H1 (cell line): ENCODE results near the gene CPA4. TPM values are rescaled to one million over a fixed set of nuclear protein-coding genes. Genes with fewer than 3 reads are reported as not detected.

Experiments
- CBX8 ChIP-seq: fragments of 300-800, 300-1000 bp; sonication (generic); IDR thresholded peaks from 2 replicates; pipeline ENCODE4 v1.7.1; 2016; ENCODE audit warnings: low read depth, low read length, borderline replicate concordance
- JUN ChIP-seq: IDR thresholded peaks from 2 replicates; pipeline ENCODE4 v1.6.1; 2011; ENCODE audit warnings: low read depth, mild to moderate bottlenecking, improper control_type of control experiment, low read length
- KDM1A ChIP-seq: fragments of 200-600, 300-600 bp; sonication (generic); IDR thresholded peaks from 2 replicates; pipeline ENCODE4 v1.7.1; 2016; ENCODE audit warnings: mild to moderate bottlenecking, low read length, borderline replicate concordance
- POLR2AphosphoS5 ChIP-seq: IDR thresholded peaks from 2 replicates; pipeline ENCODE4 v1.6.1; 2011; ENCODE audit warnings: low read depth, low read length
- POU5F1 ChIP-seq: IDR thresholded peaks from 2 replicates; pipeline ENCODE4 v1.6.1; 2011; ENCODE audit warnings: low read depth, mild to moderate bottlenecking, low read length, moderate library complexity
- SIRT6 ChIP-seq: IDR thresholded peaks from one replicate; pipeline ENCODE4 v1.7.1; 2012; ENCODE audit warnings: low read length, inconsistent platforms
- ZNF274 ChIP-seq: IDR thresholded peaks from 2 replicates; pipeline ENCODE4 v1.7.0; 2012; ENCODE audit warnings: low read length, borderline replicate concordance; ENCODE audit errors: extremely low read depth
- polyA plus RNA-seq, 7 experiments: library from polyadenylated mRNA; depleted of rRNA in 3 of 7; stranded (reverse) in 5 of 7; unstranded in 2 of 7; fragments of >200 nt in 5 of 7; fragments of 200-250 nt in 2 of 7; gene quantifications; 1 replicate in 5 of 7; 2 replicates in 1 of 7; 4 replicates in 1 of 7; pipeline versions ENCODE4 v1.2.1 to v1.2.3, GENCODE V29; 2011 to 2013; ENCODE audit warnings: missing spikeins in 2 of 7, mixed read lengths in 2 of 7
- total RNA-seq: library from RNA; stranded (reverse); fragmentation: NEBNext Ultra II Directional; extraction: Animal tissue kit (Norgen Biotek cat#: 25700); gene quantifications from 2 replicates; pipeline ENCODE4 v1.2.1, GENCODE V29; 2021

The CPA4 gene
- total and polyA plus RNA-seq, 2 of the 8 experiments (the other 6 are each of a cell fraction or from before 2014, with no cell fraction given): 0.03 TPM; not detected in 1

- TF ChIP-seq ZNF274 (no peak), POLR2AphosphoS5 (no peak), JUN (no peak), POU5F1 (no peak), KDM1A (no peak), CBX8 (no peak), SIRT6 (no peak)
Observed at GRCh38 chr7:130296221-130296951, 3.4 kb downstream of the CPA4 start (continued).
